Mesenchymal stem cell (in vitro differentiated cells and primary cell): ENCODE results near the gene EML6.

Experiments used
- DNase-seq: peaks from one replicate; pipeline ENCODE4 v3.0.0-alpha.2; 2013
- H2AFZ ChIP-seq: one replicate; pipeline ENCODE4 v1.6.1; 2013; ENCODE audit warnings: low read depth, mild to moderate bottlenecking, control low read depth, inconsistent platforms, low read length, moderate library complexity
- H2AK5ac ChIP-seq: 2 replicates; pipeline ENCODE4 v1.6.1; 2013; ENCODE audit warnings: low read length, moderate library complexity, mild to moderate bottlenecking, inconsistent platforms; ENCODE audit not compliant: severe bottlenecking
- H2BK120ac ChIP-seq: one replicate; pipeline ENCODE4 v1.6.1; 2013; ENCODE audit warnings: low read depth, mild to moderate bottlenecking, inconsistent platforms, low read length, moderate library complexity
- H2BK12ac ChIP-seq, 2 experiments: one replicate each; pipeline ENCODE4 v1.6.1; 2013; ENCODE audit warnings: inconsistent platforms in 2 of 2, low read length in 2 of 2, mild to moderate bottlenecking in 2 of 2, moderate library complexity in 2 of 2, control low read depth in 1 of 2
- H2BK15ac ChIP-seq: one replicate; pipeline ENCODE4 v1.6.1; 2013; ENCODE audit warnings: mild to moderate bottlenecking, low read depth, inconsistent platforms; ENCODE audit not compliant: poor library complexity, severe bottlenecking
- H2BK5ac ChIP-seq: 2 replicates; pipeline ENCODE4 v1.6.1; 2013; ENCODE audit warnings: low read depth, mild to moderate bottlenecking, low read length, control low read depth, inconsistent platforms; ENCODE audit not compliant: poor library complexity, severe bottlenecking
- H3K14ac ChIP-seq, 2 experiments: one replicate each; pipeline ENCODE4 v1.6.1; 2013; ENCODE audit warnings: inconsistent platforms in 2 of 2, low read length in 2 of 2, control low read depth in 1 of 2, mild to moderate bottlenecking in 1 of 2, moderate library complexity in 1 of 2
- H3K18ac ChIP-seq, 2 experiments: one replicate each; pipeline ENCODE4 v1.6.1; 2013; ENCODE audit warnings: inconsistent platforms in 2 of 2, low read length in 2 of 2, control low read depth in 1 of 2, low read depth in 1 of 2, mild to moderate bottlenecking in 1 of 2
- H3K23ac ChIP-seq, 2 experiments: one replicate each; pipeline ENCODE4 v1.6.1; 2013; ENCODE audit warnings: inconsistent platforms in 2 of 2, low read length in 2 of 2, mild to moderate bottlenecking in 2 of 2, moderate library complexity in 2 of 2, control low read depth in 1 of 2
- H3K27ac ChIP-seq: 2 replicates; pipeline ENCODE4 v1.5.1; 2013; ENCODE audit warnings: mild to moderate bottlenecking, moderate library complexity, low read length, control low read depth, inconsistent platforms; ENCODE audit not compliant: poor library complexity, severe bottlenecking
- H3K27me3 ChIP-seq, 2 experiments: 2 replicates each; pipeline versions ENCODE4 v1.6.1 to v1.7.0; 2013; ENCODE audit warnings: low read length in 2 of 2, mild to moderate bottlenecking in 2 of 2, moderate library complexity in 2 of 2, control low read depth in 1 of 2, inconsistent platforms in 1 of 2; ENCODE audit not compliant: control insufficient read depth in 1 of 2, insufficient read depth in 1 of 2
- H3K36me3 ChIP-seq, 2 experiments: 2 replicates each; pipeline versions ENCODE4 v1.6.1 to v1.7.0; 2013; ENCODE audit warnings: low read length in 2 of 2, control low read depth in 1 of 2, inconsistent platforms in 1 of 2, low read depth in 1 of 2, mild to moderate bottlenecking in 1 of 2; ENCODE audit not compliant: insufficient read depth in 2 of 2, control insufficient read depth in 1 of 2
- H3K4ac ChIP-seq, 2 experiments: one replicate each; pipeline ENCODE4 v1.6.1; 2013; ENCODE audit warnings: inconsistent platforms in 2 of 2, low read length in 2 of 2, mild to moderate bottlenecking in 2 of 2, moderate library complexity in 2 of 2, control low read depth in 1 of 2, low read depth in 1 of 2
- H3K4me1 ChIP-seq: 2 replicates; pipeline ENCODE4 v1.6.1; 2013; ENCODE audit warnings: low read depth, low read length, control low read depth; ENCODE audit not compliant: control insufficient read depth, insufficient read depth
- H3K4me2 ChIP-seq: 2 replicates; pipeline ENCODE4 v1.6.1; 2013; ENCODE audit warnings: low read length, mild to moderate bottlenecking, inconsistent platforms; ENCODE audit not compliant: poor library complexity, severe bottlenecking
- H3K4me3 ChIP-seq, 2 experiments: 2 replicates each; pipeline versions ENCODE4 v1.5.1 to v1.7.0; 2013; ENCODE audit warnings: low read length in 2 of 2, mild to moderate bottlenecking in 2 of 2, control low read depth in 1 of 2, low read depth in 1 of 2; ENCODE audit not compliant: insufficient read depth in 1 of 2
- H3K79me1 ChIP-seq: replicated peaks from 2 replicates; pipeline ENCODE4 v1.6.1; 2013; ENCODE audit warnings: mild to moderate bottlenecking, control low read depth, low read length, inconsistent platforms; ENCODE audit not compliant: poor library complexity, severe bottlenecking
- H3K9ac ChIP-seq: 2 replicates; pipeline ENCODE4 v1.7.0; 2013; ENCODE audit warnings: mild to moderate bottlenecking, low read length, moderate library complexity
- H3K9me3 ChIP-seq: 2 replicates; pipeline ENCODE4 v1.7.0; 2013; ENCODE audit warnings: mild to moderate bottlenecking, low read length; ENCODE audit not compliant: control insufficient read depth
- H4K8ac ChIP-seq: one replicate; pipeline ENCODE4 v1.6.1; 2013; ENCODE audit warnings: inconsistent platforms, mild to moderate bottlenecking, low read length, moderate library complexity
- H4K91ac ChIP-seq: one replicate; pipeline ENCODE4 v1.6.1; 2013; ENCODE audit warnings: mild to moderate bottlenecking, low read length, inconsistent platforms
- WGBS: methylation state at CpG from one replicate; pipeline ENCODE4 v1.1.7; 2013; ENCODE audit warnings: mixed read lengths; 5-methylcytosine and 5-hydroxymethylcytosine counted together

Gene EML6

DNA sequence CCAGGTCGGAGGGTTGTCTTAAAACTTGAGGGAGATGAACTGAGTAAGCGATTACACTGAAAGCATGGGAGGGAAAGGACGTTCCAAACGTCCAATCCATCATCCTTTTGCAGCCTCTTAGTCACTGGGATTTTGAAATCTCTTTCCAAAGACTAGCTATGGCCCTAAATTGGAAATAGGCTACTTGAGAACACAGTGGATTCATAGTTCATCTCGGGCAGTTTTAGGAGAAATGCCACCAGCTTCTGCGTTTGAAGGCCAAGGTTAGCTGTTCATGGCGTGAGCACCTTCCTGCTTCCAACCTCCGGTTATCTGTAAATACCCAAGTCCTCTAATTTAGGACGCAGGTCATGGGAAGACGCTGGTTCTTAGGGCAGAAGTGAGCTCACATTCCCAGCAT is 821 bp upstream of the EML6 start:
- H2BK15ac ChIP-seq, result no peak overlapping the region
- H3K4ac ChIP-seq, result no peak overlapping the region
- no peak overlapping the region for H2AK5ac ChIP-seq
- peak overlapping the region; percentile 20 for H2AFZ ChIP-seq
- peaks cover 7% of the 10 kb centered on the region for H3K4me1 ChIP-seq
- no peak overlapping the region for H2BK120ac ChIP-seq
- no peak overlapping the region for H2BK5ac ChIP-seq
- H4K91ac ChIP-seq, result no peak overlapping the region
- peaks cover 5 to 12% of the 10 kb centered on the region in 2 experiments for H3K27me3 ChIP-seq
- peak; percentile 85 for DNase-seq
- no peaks in the 10 kb centered on the region for H3K36me3 ChIP-seq
- H4K8ac ChIP-seq, result no peak overlapping the region
- H3K4me3 ChIP-seq, result peak overlapping the region; percentile 18 to 94
- peak overlapping the region; percentile 80 for H3K4me2 ChIP-seq
- no peak overlapping the region for H3K14ac ChIP-seq
- no peaks in the 10 kb centered on the region for H3K9me3 ChIP-seq
- H3K23ac ChIP-seq, result no peak overlapping the region
- peaks cover 1% of the 10 kb centered on the region for H3K79me1 ChIP-seq
- peak overlapping the region in 1 of 2 experiments; percentile 21 for H3K18ac ChIP-seq
- H2BK12ac ChIP-seq, result peak overlapping the region in 1 of 2 experiments; percentile 67
- no peak overlapping the region for H3K27ac ChIP-seq
- H3K9ac ChIP-seq, result peak overlapping the region; percentile 94
- 15% methylated on average over 7 of the region's 10 CpGs for WGBS

DNA sequence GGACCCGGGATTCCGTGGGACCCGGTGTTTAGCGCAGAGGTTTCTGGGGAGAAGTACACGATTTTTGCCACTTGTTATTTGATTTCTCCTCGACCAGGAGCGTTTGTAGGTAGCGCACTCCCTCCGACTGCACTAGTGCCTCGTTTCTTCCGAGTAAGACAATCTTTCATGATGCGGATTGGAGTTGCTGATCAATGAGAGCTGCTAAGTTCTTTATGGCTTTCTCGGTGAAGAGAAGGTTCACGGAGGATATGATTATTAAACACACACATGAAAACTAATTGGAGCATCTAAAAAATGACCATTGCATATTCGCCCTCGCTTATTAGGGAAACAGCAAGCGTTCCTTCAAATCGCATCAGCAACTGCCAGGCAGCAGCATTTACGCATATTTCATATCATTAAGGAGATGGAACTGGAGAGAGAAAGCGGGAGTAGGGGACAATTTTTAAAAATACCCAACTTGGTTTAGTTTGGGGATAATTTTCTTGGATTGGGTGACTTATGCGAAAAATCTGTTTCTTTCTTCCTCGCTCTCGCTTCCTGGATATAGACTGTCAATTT is 616 bp downstream of the EML6 start:
- peak overlapping the region; percentile 82 for H3K9ac ChIP-seq
- peak overlapping the region; percentile 84 to 94 for H3K4me3 ChIP-seq
- WGBS, result 1% methylated on average over 16 of the region's 23 CpGs
- H4K8ac ChIP-seq, result no peak overlapping the region
- H3K79me1 ChIP-seq, result peaks cover 1% of the 10 kb centered on the region
- no peak overlapping the region for H3K4ac ChIP-seq
- peak overlapping the region; percentile 23 to 91 for H3K23ac ChIP-seq
- H3K9me3 ChIP-seq, result no peaks in the 10 kb centered on the region
- peak overlapping the region; percentile 66 for H2AFZ ChIP-seq
- H3K14ac ChIP-seq, result no peak overlapping the region
- no peaks in the 10 kb centered on the region for H3K36me3 ChIP-seq
- no peak overlapping the region for H2BK120ac ChIP-seq
- H3K18ac ChIP-seq, result no peak overlapping the region
- no peak overlapping the region for H4K91ac ChIP-seq
- peak; percentile 42 for DNase-seq
- H2BK5ac ChIP-seq, result no peak overlapping the region
- H3K4me1 ChIP-seq, result peaks cover 7% of the 10 kb centered on the region
- no peak overlapping the region for H2AK5ac ChIP-seq
- no peak overlapping the region for H2BK15ac ChIP-seq
- H3K4me2 ChIP-seq, result peak overlapping the region; percentile 100
- H2BK12ac ChIP-seq, result no peak overlapping the region
- no peak overlapping the region for H3K27ac ChIP-seq
- H3K27me3 ChIP-seq, result peaks cover 5 to 12% of the 10 kb centered on the region in 2 experiments

DNA sequence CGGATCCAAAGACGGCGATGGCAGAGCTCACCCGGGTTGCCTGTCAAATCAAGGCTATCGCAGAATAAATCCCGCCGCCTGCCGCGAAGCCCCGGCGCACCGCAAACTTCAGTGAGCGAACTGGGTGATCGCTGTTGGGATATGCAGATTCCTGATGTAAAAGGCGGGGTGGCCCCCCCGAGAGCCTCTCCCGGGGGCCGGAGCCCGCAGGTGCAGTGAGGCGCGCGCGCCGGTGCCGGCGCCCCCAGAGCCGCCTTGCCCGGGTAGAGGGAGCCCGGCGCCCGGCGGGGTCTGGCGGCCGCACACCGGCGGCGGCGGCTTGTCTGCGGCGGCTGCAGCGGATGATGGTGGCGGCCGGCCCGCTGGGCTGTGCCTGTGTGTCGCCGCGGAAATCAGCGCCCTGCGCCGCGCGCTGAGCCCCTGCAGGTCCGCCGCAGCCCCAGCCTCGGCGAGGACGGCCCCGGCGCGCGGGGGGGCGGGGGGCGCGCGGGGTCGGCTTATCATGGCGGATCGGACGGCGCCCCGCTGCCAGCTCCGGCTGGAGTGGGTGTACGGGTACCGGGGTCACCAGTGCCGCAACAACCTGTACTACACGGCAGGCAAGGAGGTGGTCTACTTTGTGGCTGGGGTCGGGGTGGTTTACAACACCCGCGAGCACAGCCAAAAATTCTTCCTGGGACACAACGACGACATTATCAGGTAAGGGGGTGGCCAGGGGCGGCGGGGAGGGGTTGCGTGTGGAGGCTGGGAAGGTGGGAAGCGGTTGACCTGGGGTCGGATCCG is 1.3 kb downstream of the EML6 start:
- Histone ChIP-seq H2BK120ac (no peak overlapping the region), H2BK5ac (no peak overlapping the region), H3K36me3 (no peaks in the 10 kb centered on the region), H3K14ac (no peak overlapping the region), H3K79me1 (peaks cover 1% of the 10 kb centered on the region), H3K4me1 (peaks cover 7% of the 10 kb centered on the region), H3K23ac (peak overlapping the region; percentile 15 to 91), H3K27ac (no peak overlapping the region), H3K27me3 (peaks cover 5 to 12% of the 10 kb centered on the region in 2 experiments), H3K4me2 (peak overlapping the region; percentile 100), H2BK12ac (no peak overlapping the region), H2AK5ac (no peak overlapping the region), H2AFZ (peak overlapping the region; percentile 67), H3K9ac (peak overlapping the region; percentile 82), H3K4ac (no peak overlapping the region), H3K4me3 (peak overlapping the region; percentile 51 to 94), H4K8ac (no peak overlapping the region), H3K18ac (no peak overlapping the region), H4K91ac (no peak overlapping the region), H2BK15ac (no peak overlapping the region), H3K9me3 (no peaks in the 10 kb centered on the region)
- 2% methylated on average over 70 of the region's 87 CpGs for WGBS
- no peak for DNase-seq

DNA sequence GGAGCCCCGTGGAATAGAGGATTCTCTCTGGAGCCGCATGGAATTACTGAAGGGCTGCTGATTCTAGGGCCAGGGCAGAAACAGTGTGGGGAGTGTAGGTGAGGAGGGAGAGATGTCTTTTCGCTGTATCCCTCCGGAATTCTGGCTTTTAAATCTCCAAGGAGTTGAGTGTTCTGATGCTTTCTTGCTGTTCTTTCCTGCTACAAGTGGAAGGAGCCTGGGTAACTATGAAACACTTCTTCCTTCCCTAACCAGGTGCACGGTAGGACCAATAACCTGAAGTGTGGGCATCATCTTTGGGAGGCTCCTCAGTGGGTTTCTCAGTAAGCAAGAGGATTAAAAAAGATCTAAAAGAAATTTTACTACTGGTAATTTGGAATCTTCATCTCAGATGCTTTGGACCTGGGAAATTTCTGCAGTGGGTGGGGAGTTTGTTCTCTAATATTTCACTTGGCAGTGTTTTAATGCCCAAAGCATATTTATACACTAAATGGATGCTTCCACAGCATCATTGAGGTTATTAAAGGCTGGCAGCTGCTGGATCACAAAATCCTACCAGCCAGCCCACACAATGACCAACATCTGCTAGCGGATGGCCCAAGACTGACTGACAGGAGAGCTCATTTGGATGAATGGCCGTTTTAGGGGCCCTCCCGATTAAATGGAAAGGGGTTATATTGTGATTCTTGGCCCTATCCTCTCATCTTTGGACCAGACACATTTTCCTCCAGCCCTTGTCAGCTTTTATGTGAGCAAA is 2.1 kb downstream of the EML6 start:
- no peak overlapping the region for H3K14ac ChIP-seq
- H2AK5ac ChIP-seq, result no peak overlapping the region
- DNase-seq, result no peak
- peaks cover 7% of the 10 kb centered on the region for H3K4me1 ChIP-seq
- H2BK5ac ChIP-seq, result no peak overlapping the region
- H3K27me3 ChIP-seq, result peaks cover 5 to 12% of the 10 kb centered on the region in 2 experiments
- H3K36me3 ChIP-seq, result no peaks in the 10 kb centered on the region
- H3K9ac ChIP-seq, result peak overlapping the region; percentile 36
- H2BK12ac ChIP-seq, result no peak overlapping the region
- H2BK15ac ChIP-seq, result no peak overlapping the region
- 41% methylated on average over 7 of the region's 8 CpGs for WGBS
- H2AFZ ChIP-seq, result no peak overlapping the region
- H4K8ac ChIP-seq, result no peak overlapping the region
- H3K9me3 ChIP-seq, result no peaks in the 10 kb centered on the region
- no peak overlapping the region for H3K27ac ChIP-seq
- H3K4me2 ChIP-seq, result peak overlapping the region; percentile 100
- no peak overlapping the region for H4K91ac ChIP-seq
- H3K79me1 ChIP-seq, result peaks cover 1% of the 10 kb centered on the region
- no peak overlapping the region for H3K18ac ChIP-seq
- peak overlapping the region in 1 of 2 experiments; percentile 94 for H3K4me3 ChIP-seq
- H2BK120ac ChIP-seq, result no peak overlapping the region
- H3K4ac ChIP-seq, result no peak overlapping the region
- no peak overlapping the region for H3K23ac ChIP-seq
